ENCODE results near the gene C10orf105. TPM values are rescaled to one million over a fixed set of nuclear protein-coding genes. Genes with fewer than 3 reads are reported as not detected.

The C10orf105 gene
- total and polyA plus RNA-seq, 2 of the 13 experiments (the other 11 are each of a cell fraction or from before 2014, with no cell fraction given) = not detected

- TF ChIP-seq ZNF503 (CRISPR knock-in tag; IDR thresholded peaks at IDR 0.05) = no peak
- TF ChIP-seq MLLT10 (CRISPR knock-in tag; IDR thresholded peaks at IDR 0.05) = no peak
These were observed 28.2 kb downstream of the C10orf105 start (continued) for GRCh38 chr10:71691405-71691804.

- intact Hi-C loops (cut with micrococcal nuclease; ENCODE audit: unreplicated experiment) = no loop called here
- FAIRE-seq = no peak
These were observed 29.4 kb downstream of the C10orf105 start for GRCh38 chr10:71690094-71690720.

More at GRCh38 chr10:71690094-71690720, 29.4 kb downstream of the C10orf105 start:
- peaks cover 2% of the 10 kb centered on the region for H3K4me1 ChIP-seq (ENCODE audit: insufficient read depth, low read length)
- ATAC-seq (no peak), DNase-seq (ENCODE audit: low spot score) (no peak)
- H3K9me3 ChIP-seq (ENCODE audit: low read length) = no peaks in the 10 kb centered on the region
- ChIA-PET POLR2A (no interaction called here), CTCF (ENCODE audit: low intra/inter-chr PET ratio, low total read pairs) (no interaction called here)
- no peaks in the 10 kb centered on the region for H3K36me3 ChIP-seq (replicated peaks in 1 of 2; ENCODE audit: control insufficient read depth in 1 of 2, insufficient read depth in 2 of 2, low read length in 2 of 2)
- H3K4me2 ChIP-seq (ENCODE audit: low read depth, low read length) = no peak overlapping the region
- no peak overlapping the region for H3K9ac ChIP-seq (ENCODE audit: insufficient read depth, low read depth, low read length)
- H2AFZ ChIP-seq (ENCODE audit: low read length) = no peak overlapping the region
- no peak overlapping the region for H3K4me3 ChIP-seq (replicated peaks in 1 of 3; ENCODE audit: insufficient read depth in 1 of 3, low read depth in 2 of 3, low read length in 3 of 3)
- WGBS (ENCODE audit: low lambda C conversion rate) = 2% methylated on average over 6 of the region's 13 CpGs
- no peaks in the 10 kb centered on the region for H3K79me2 ChIP-seq (ENCODE audit: insufficient read depth, low read length)
- TF ChIP-seq CEBPB (IDR thresholded peaks at IDR 0.05; ENCODE audit: borderline replicate concordance, low read depth, low read length) (peak; percentile 66; the same call in 1 of the 2 replicates), ZSCAN30 (CRISPR knock-in tag; IDR thresholded peaks at IDR 0.05) (no peak), ZNF841 (CRISPR knock-in tag; IDR thresholded peaks at IDR 0.05; ENCODE audit: borderline replicate concordance) (no peak), FOXM1 (CRISPR knock-in tag; IDR thresholded peaks at IDR 0.05) (no peak), CREB3 (CRISPR knock-in tag; IDR thresholded peaks at IDR 0.05) (no peak)
- H3K27me3 ChIP-seq (ENCODE audit: control insufficient read depth in 1 of 2, insufficient read depth in 2 of 2, low read length in 2 of 2) = peaks cover 4 to 28% of the 10 kb centered on the region in 2 experiments; a peak in 4 of 5 replicates
- in situ Hi-C loops (cut with HindIII; ENCODE audit: extremely low pct_ligation_motif_present, low pct_unique_long_range_greater_than_20kb) = no loop called here
- H3K27ac ChIP-seq (ENCODE audit: extremely low read length, insufficient read depth, low read length) = no peak overlapping the region
- no TSS peak for BruUV-seq (replicated peaks)
- H4K20me1 ChIP-seq (ENCODE audit: insufficient read depth, low read length) = no peaks in the 10 kb centered on the region
